ENCODE data around the gene TSSK3. TPM values are rescaled to one million over a fixed set of nuclear protein-coding genes. Genes with fewer than 3 reads are reported as not detected.
"Not testable (repeated sequence)": the region's sequence is repeated elsewhere in the genome, so short reads cannot be mapped to it uniquely, and the experiment has no call there.

TSSK3 gene
- total RNA-seq, 1 experiment from 2014 or later, result 2.9 TPM

- no peak for TF ChIP-seq OVOL2 (CRISPR knock-in tag; IDR thresholded peaks at IDR 0.05; ENCODE audit: borderline replicate concordance)
- no peak for TF ChIP-seq GTF2I (CRISPR knock-in tag; conservative IDR thresholded peaks at IDR 0.05)
- TF ChIP-seq GABPB1 (CRISPR knock-in tag; IDR thresholded peaks at IDR 0.05), result no peak
- TF ChIP-seq ZNF425 (CRISPR knock-in tag; conservative IDR thresholded peaks at IDR 0.05), result no peak
- no peak for TF ChIP-seq ZNF317 (CRISPR knock-in tag; IDR thresholded peaks at IDR 0.05; ENCODE audit: borderline replicate concordance, low read depth)
Measured at GRCh38 chr1:32353431-32353830, 8.9 kb upstream of the TSSK3 start (continued).

DNA sequence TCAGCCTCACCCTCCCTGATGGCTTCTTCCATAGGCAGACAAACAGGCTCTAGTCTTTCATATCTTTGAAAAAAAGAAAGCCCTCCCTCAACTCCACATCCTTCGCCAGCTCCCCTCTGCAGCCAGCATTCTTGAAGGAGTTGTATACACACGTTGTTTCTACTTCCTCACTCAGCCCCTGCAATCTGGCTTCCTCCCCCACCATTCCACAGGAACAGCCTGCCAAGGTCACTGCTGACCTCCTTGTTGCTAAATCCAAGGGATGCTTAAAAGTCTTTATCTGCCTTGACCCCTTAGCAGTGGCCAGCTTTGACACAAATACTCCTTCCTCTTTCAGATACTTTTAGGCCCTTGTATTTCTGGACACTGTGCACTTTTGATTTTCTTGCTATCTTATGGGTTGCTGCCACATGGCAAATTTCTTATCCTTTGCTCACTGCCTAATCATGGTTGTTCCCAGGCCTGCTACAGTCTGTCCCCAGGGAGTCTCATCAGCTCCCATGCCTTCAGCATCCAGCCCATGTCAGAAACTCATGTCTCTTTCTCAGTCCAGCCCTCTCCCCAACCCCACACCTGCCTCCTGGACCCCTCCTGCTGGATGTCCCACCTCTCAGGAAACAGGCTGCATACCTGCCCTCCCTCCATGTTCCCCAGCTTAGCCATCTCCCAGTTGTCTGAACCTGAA lies 8.3 kb upstream of the TSSK3 start:
- ATAC-seq (no peak), DNase-seq (ENCODE audit: low spot score) (no peak)
- peak overlapping the region; percentile 31; the same call in 1 of the 2 replicates for H3K27ac Mint-ChIP-seq
- no peak for TF ChIP-seq KAT7 (CRISPR knock-in tag; IDR thresholded peaks at IDR 0.05; ENCODE audit: borderline replicate concordance)
- TF ChIP-seq, protein P1, sequence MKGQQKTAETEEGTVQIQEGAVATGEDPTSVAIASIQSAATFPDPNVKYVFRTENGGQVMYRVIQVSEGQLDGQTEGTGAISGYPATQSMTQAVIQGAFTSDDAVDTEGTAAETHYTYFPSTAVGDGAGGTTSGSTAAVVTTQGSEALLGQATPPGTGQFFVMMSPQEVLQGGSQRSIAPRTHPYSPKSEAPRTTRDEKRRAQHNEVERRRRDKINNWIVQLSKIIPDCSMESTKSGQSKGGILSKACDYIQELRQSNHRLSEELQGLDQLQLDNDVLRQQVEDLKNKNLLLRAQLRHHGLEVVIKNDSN (CRISPR knock-in tag; IDR thresholded peaks at IDR 0.05), result no peak
- TF ChIP-seq FOXP4 (CRISPR knock-in tag; IDR thresholded peaks at IDR 0.05), result no peak
- TF ChIP-seq NFYB (CRISPR knock-in tag; conservative IDR thresholded peaks at IDR 0.05; ENCODE audit: low read depth), result no peak
- TF ChIP-seq ZNF416 (CRISPR knock-in tag; IDR thresholded peaks at IDR 0.05), result no peak
- no peak for TF ChIP-seq PRRX2 (CRISPR knock-in tag; IDR thresholded peaks at IDR 0.05)
- CTCF ChIA-PET, result interaction anchor here (0.9 kb wide), 1 partner anchor 105 kb away, joined by 3 read pairs; no protein-coding TSS in a partner anchor
- H3K27me3 Mint-ChIP-seq (ENCODE audit: low read depth), result peaks cover 52% of the 10 kb centered on the region
- peaks cover 11% of the 10 kb centered on the region for H3K36me3 Mint-ChIP-seq
- peaks cover 18% of the 10 kb centered on the region for H3K4me1 Mint-ChIP-seq
- no peak overlapping the region for H3K4me3 Mint-ChIP-seq
- POLR2A ChIA-PET, result interaction anchor here (1.0 to 2.6 kb wide), 3 partner anchors 12 to 40 kb away, joined by 3 to 18 read pairs (median 8); partner anchors contain the start of genes BSDC1 and MARCKSL1
- peaks cover 11% of the 10 kb centered on the region for H3K9me3 Mint-ChIP-seq

DNA sequence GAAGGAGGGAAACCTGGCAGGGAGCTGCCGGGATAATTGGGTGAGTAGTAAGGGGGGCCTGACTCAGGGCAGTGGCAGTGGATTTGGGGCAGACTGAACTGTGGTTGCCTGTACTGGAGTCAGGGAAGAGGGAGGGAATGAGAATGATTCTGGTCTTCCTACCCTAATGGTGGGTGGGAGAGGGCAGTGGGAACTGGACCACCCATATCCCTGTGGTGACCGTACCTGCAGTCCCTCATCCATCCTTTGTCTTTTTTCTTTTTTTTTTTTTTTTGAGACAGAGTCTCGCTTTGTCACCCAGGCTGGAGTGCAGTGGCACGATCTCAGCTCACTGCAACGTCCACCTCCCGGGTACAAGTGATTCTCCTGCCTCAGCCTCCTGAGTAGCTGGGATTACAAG lies 6.6 kb upstream of the TSSK3 start:
- H3K9me3 Mint-ChIP-seq; DNase-seq (ENCODE audit: low spot score); CTCF ChIA-PET; POLR2A ChIA-PET; H3K4me3 Mint-ChIP-seq; ATAC-seq; H3K27ac Mint-ChIP-seq; H3K36me3 Mint-ChIP-seq: not testable (repeated sequence)
- Mint-ChIP-seq H3K27me3 (ENCODE audit: low read depth) (peaks cover 52% of the 10 kb centered on the region), H3K4me1 (peaks cover 18% of the 10 kb centered on the region)

DNA sequence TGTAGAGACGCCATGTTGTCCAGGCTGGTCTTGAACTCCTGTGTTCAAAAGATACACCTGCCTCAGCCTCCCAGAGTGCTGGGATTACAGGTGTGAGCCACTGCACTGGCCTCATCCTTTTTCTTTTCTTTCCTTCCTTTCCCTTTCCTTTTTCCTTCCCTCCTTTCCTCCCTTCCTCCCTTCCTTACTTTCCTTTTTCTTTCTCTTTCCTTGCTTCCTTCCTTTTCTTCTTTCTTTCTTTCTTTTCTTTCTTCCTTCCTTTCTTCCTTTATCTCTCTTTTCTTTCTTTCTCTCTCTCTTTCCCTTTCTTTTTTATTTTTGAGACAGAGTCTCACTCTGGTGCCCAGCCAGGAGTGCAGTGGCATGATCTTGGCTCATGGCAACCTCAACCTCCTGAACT lies 5.9 kb upstream of the TSSK3 start:
- Mint-ChIP-seq H3K4me3 (no peak overlapping the region), H3K4me1 (peaks cover 21% of the 10 kb centered on the region), H3K27ac (no peak overlapping the region), H3K27me3 (ENCODE audit: low read depth) (peaks cover 54% of the 10 kb centered on the region), H3K9me3 (no peaks in the 10 kb centered on the region), H3K36me3 (no peaks in the 10 kb centered on the region; the same call in 1 of the 2 replicates)
- POLR2A ChIA-PET, result no interaction called here
- CTCF ChIA-PET, result no interaction called here
- DNase-seq (ENCODE audit: low spot score) (no peak), ATAC-seq (no peak)
- TF ChIP-seq ZNF423 (CRISPR knock-in tag; IDR thresholded peaks at IDR 0.05) (no peak), TEAD1 (CRISPR knock-in tag; IDR thresholded peaks at IDR 0.05) (no peak), JAZF1 (CRISPR knock-in tag; IDR thresholded peaks at IDR 0.05) (no peak), ZNF532 (CRISPR knock-in tag; IDR thresholded peaks at IDR 0.05; ENCODE audit: borderline replicate concordance) (no peak), ZNF317 (CRISPR knock-in tag; IDR thresholded peaks at IDR 0.05; ENCODE audit: borderline replicate concordance, low read depth) (no peak), ZNF281 (CRISPR knock-in tag; IDR thresholded peaks at IDR 0.05) (no peak)
